NOMO-1 (cell line): ENCODE data around the gene GNG2.

ENCODE experiments used
- DNase-seq, 2 experiments: peaks; one replicate each; lab custom pipeline; 2025; ENCODE audit not compliant: unreplicated experiment in 2 of 2; lab: John Stamatoyannopoulos, UW

The GNG2 gene

DNA sequence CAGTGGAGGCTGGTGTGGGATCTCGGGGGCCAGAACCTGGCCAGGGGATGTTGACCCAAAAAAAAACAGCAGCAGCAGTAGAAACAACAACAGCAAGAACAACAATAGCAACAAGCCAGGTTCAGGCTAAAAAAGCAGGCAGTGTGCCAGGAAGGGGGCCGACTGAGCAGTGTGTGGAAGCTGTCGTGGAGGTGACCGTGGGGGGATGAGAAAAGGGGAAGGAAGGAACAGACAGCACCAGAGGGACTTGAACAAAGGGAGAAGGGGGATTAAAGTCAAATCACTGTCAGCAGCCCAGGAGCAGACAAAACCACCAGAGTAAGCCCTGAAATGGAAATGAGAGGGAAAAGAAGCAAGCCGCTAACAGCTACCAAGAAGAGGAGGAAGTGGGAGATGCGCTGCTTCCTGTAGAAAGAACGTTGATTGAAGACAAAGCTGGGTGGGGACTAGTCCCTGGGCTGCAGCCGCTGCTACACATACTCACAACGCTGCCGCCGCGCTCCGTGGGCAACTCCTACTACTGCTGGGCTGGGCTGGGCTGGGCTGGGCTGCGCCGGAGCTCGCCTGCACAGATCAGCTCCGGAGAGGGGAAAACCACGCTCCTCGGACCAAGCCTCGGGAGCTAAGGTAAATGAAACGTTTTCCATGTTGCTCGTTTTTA is at the start of gene GNG2:
Gene GNG2 (plus strand): TSS at position 449 of the 661 bp plus-strand sequence. CDS start 90,067 bp downstream, outside the sequence.
- peak; percentile 90 to 92 for DNase-seq

DNA sequence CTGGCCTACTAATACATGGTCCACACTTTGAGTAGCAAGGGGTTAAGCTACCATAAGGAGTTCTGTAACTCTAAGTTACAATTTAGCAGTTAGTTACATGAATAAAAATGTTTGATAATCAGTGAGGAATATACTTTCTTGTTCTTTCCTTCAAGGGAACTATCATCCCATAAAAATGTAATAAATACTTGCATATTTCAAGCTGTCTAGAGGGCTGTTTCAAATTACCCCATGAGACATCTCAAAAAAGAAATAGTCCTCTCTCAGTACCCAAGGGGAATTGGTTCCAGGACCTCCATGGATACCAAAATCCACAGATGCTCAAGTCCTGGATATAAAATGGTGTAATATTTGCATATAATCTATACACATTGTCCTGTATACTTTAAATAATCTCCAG is 48.7 kb upstream of the GNG2 start:
- DNase-seq, result no peak

DNA sequence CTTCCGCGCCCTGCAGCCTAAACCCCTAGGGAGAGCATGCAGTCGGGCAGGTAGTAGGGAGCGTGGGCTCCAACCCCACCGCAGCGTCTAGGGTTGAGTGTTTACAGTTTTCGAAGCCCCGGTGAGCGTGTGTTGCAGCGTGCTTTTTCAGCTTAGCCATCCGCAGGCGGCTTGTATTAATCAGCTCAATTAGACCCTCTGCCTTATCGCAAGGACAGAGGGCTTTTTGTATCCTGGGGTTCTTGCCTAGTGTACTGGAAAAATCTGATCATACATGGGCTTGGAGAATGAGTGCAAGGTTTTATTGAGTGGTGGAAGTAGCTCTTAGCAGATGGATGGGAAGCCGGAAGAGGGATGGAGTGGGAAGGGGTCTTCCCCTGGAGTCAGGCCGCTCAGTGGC is 44.4 kb upstream of the GNG2 start:
- DNase-seq, result no peak

DNA sequence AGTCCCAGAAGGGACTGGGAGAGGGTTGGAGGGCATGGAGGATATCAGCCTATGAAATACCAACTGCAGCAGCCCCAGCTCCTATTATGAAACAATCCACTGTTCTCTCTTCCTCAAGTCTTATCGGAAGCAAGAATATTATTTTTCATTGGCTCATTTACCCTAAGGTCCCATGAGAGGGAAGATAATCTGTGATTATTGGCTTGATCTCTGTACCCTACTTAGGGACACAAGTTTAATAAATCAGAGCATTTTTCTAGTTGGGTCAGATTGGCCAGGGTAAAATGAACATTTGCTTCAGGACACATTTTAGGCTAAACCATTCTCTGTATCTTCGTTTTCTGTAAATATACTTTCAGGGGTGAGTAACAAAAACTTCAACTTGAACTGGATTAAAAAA is 43.1 kb upstream of the GNG2 start:
- DNase-seq, result no peak

DNA sequence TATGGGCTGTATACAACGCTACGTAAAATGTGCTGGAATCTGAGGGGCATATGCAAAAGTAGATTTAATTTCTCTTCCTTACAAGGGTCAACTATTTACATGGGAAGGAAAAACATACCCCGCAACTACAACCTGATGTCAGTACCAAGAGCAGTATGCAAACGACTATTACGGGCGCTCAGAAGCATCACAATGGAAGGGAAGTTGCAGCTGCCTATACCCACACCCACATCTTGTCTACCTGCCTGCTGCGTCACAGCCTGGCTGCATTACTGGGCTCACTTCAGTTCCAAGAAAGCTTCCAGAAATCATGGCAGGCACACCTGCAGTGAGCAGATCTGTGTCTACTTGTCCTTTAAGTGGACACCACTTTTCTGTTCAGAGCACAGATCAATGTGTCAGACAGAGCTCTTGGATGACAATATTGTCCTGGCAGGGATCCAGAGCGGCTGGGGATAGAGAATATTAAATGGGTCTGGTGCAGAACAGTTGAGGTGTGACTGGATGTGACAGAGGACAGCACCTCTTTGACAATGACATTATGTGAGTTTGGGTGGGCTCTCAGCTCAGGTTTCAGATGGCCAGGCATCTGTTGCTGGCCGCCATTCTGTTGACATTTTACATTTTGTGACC is 41.5 kb upstream of the GNG2 start:
- no peak for DNase-seq

DNA sequence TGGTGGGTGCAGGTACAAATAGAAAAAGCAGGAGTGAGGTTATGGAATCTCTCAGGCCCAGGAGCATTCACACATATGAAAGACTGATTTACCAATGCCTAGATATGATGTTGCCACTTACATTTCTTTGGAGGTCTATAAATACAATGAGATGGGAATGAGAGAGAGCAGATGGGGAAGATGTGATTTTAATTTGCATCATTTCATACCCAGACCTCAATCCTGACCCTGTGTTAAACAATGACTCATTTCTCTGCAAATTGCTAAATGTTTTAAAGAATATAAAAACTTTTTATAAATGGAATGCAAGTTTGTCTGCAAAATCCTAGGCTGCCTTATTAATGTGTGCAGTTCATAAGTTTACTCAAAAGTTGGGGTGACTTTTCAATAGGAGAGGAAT is 38.6 kb upstream of the GNG2 start:
- no peak for DNase-seq

DNA sequence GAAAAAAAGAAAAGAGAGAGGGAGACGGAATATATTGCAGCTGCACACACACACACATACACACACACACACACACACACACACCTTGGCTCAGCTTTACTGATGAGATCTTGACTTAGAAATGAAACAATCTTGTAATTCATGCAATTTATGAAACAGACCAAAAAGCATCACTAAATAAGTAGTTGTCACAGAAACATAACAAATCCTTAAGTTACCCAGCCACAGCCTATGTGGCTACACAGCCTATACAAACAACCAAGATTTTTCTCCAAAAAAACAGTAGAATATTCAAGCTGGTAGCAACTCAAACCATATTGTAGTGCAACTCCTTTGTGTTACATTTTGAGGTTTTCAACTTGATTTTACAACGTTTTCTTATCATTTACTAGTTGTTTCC is 37.9 kb upstream of the GNG2 start:
- DNase-seq, result no peak

DNA sequence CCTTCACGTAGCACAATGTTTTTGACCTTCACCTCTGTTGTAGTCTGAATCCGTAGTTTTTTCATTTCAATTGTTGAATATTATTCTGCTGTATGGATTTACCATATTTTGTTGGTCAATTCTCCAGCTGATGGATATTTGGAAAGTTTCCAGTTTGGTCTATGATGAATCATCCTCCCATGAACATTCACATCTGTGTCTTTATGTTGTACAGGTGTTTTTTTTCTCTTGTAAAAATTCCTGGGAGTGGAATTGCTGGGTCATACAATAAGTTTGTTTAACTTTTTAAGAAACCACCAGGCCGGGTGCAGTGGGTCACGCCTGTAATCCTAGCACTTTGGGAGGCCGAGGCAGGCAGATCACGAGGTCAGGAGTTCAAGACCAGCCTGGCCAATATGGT is 36.7 kb upstream of the GNG2 start:
- DNase-seq, result no peak

DNA sequence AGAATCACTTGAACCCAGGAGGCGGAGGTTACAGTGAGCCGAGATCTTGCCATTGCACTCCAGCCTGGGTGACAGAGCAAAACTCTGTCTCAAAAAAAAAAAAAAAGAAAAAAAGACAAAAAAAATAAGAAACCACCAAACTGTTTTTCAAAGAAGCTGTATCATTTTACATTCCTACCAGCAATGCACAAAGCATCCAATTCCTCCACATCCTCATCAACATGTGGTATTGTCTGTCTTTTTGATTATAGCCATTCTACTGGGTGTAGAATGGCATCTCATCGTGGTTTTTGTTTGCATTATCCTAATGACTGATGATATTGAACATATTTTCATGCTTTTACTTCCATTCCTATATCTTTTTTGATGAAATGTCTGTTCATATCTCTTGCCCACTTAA is 36.2 kb upstream of the GNG2 start:
- no peak for DNase-seq

DNA sequence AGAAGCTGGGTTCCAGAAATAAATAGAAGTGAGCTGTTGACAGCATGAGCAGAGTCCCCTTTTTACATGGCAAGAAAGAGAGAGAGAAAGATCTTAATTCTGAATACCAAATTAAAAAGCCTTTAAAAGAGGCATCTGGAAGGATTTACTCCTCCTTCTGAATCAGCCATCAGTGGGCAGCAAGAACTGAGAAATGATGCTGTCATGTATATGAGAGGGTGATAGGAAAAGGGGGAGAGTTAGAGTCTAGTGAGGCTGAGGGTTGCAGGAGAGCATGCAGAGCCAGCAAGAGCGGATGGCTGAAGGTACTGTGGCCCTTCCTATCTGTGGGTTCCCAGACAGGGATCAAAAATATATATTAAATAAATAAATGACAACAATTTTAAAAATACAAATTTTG is 34.5 kb upstream of the GNG2 start:
- no peak for DNase-seq

DNA sequence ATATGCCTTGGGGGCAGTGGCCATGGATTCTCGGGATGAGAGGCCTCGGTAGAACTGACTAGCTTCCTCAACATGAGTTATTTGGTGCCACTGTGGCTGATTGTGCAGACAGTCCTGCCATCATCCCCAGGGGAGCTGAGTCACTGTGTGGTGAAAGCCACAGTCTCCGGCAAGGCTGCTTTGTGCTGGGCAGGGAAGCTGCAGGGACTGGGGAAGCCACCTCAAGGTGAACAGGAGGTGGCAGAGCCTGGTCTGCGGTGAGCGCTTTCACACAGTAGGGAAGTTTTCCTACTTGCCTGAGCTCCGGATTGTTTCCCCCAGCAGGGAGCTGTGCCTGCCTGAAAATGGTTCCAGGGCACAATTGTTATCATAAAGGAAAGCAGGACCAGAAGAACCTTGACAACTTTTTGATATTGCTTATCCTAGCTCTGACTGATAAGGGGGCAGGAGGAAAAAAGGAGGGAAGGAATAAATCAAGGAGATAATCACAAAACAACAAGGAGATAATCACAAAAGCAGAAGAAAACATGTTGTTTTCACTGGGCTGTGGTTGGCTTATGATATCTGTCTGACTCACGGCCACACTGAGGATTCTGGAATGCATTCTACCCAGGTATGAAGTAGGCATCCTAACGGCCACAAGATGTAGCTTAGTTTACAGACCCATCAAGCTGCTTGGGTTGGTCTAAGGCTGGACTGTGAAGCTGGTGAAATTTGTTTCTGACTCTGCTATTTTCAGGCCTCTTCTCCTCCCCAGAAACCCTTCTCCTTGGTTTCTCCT is 32.2 kb upstream of the GNG2 start:
- peak; percentile 62 to 78 for DNase-seq

DNA sequence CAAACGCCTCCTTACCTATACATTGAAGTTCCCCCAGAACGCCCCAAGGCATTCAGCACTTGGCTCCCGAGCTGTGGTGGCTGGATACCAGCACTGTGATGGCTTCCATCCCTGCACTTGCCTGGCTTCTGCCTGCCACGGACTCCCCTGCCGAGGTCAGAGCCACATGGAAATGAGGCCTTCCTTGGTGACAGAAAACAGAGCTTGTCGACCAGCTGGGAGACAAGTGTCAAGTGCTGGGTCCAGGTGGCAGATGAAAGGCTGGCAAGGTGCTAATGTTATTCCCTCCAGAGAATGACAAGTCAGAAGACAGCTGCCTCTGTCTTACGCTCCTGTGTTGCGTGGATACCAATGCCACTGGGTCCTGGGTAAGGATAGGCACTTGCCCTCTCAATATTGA is 26.2 kb upstream of the GNG2 start:
- no peak for DNase-seq

DNA sequence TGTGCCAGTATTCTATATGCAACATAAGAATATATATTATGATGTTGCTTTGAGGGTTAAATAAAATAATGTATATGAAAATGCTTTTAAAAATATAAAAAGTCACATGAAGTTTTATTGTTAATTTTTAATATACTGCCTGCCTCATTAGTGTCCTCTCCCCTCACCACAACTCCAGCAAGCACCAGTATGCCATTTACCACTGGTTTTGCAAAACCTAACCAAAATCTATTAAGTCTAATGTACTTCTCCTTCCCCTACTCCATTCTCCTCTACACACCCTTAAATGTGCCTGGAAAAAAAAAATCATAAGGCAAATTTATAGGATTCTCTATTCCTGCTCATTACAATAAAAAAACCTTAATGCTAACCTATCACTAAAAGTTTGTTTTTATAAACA is 24.0 kb upstream of the GNG2 start:
- no peak for DNase-seq

DNA sequence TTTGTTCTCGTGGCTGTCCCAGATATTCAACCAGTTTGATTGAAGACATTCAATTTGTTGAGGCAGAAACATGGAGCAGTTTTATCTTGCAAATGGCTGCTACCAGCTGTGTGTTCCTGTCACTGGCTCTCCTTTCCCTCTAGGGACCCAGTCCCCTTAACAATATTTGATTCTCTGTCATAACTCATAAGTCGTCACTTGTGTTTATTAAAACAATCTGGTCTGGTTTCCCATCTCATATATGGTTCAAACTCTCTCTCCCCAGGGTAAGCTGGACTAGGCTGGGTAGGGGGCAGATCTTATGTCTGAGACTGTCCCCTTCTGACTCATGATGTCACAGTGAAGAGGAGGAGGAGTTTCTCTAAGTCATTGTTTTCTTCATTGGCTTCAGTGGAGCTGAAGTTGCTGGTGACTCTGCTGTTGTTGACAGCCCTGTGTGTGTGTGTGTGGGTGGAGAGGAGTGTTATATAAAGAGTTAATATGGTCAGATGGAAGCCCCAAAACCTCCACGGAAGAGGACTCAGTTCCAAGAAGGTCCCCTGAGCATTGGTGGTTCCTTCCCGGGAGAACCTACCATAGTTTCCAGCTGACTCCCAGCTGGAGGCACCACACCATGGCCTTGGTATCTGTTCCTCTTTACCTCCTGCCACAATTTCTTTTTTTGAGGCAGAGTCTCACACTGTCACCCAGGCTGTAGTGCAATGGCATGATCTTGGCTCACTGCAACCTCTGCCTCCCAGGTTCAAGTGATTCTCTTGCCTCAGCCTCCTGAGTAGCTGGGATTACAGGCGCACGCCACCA is 16.1 kb upstream of the GNG2 start:
- peak; percentile 12 to 35 for DNase-seq

DNA sequence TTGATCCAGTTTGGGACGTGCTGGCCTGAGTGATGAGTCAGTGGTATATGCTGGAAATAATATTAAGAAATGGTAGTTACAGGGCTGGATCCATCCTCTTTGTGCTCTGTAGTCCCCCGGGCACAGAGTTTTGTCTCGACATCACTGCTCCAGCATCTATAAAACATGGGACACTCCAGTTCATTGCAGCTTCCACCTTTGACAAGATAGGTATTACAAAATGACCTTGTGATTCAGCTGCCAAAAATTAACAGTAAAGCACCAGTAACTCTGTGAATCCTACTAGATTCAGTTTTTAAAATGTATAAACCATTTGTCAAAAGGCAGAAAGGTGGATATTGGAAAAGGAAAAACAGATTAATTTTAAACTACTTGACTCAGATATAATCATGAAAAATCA is 14.6 kb upstream of the GNG2 start:
- peak; percentile 12 to 56 for DNase-seq

DNA sequence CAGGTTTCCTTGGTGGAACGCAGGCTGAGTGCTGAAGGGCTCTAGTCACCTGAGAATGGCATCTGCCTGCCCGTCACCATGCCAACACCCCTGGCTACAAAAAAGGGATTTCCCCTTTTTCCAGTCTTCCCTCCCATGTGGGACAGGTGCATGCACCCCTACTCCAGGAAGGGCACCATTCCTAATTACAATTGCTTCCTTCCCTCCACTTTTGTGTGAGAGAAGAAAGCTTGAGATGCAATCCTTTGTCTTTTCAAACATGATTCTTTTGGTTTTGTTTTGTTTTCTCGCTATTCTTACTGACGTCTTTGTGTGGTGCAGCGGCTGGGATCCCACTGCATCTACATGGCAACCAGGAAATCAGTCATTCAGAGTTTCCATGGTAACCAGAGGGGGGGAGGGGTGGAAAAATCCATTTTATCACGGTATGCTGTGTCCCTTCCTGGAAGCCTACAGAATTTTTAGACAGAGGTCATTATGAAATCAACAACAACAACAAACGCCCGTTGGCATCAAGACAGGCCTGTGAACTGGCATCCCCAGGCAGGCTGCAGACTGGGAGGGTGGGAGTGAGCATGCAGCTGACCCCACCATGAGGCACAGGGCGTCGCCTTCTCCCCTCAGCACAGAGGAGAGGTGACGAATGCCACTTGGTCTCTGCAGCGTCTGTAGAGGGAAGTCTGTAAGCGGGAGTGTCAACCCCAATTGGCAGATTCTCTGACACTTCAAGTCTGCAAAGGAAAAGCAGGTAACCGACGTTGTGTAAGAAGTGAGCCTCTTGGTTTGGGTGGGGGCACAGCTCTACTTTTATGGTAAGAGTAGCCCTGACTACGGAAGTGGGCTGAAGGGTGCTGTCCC is 13.6 kb upstream of the GNG2 start:
- DNase-seq, result peak; percentile 98 to 99

DNA sequence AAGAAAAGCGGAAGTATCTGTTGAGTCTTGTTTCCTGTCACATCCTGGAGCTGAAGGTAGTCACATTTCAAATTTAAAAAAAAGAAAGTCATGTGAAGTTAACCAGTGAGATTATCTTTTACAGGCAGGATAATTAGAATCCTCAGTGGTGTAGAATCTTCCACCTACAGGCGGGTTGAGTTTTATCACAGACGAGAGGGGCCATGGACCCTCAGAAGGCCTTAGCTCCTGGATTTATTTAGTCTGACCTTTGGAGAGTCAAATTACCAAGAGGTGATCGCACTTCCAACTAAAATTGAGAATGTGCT is 13.0 kb upstream of the GNG2 start:
- DNase-seq, result no peak

DNA sequence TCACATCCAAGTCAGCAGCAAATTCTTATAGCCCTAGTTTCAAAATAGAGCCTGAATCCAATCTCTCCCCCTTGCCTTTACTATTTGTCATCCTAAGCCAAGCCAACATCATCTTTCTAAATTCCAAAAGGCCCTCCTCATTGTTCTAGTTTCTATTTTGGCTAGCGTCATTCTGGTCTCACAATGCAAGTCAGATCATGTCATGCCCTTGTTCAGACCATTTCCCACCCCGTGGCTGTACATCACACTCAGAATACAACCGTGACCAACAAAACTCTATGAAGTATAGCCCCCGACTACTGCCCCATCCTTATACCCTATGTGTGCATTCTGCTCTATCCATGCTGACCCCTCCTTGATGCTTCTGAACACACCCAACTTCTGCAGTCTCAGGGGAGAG is 12.3 kb upstream of the GNG2 start:
- no peak for DNase-seq

DNA sequence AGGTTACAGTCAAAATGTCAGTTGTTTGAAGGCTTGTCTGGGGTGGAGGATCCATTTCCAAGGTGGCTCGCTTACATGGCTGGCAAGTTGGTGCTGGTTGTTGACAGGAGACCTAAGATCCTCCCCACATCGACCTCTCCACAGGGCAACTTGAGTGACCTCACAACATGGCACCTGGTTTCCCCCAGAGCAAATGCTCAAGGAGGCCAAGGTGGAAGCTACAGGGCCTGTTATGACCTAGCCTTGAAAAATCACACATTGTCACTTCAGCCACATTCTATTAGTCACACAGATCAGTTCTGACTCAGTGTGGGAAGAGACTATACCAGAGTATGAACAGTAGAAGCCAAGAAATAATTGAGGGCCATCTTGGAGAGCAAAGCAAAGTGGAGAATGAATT is 11.3 kb upstream of the GNG2 start:
- no peak for DNase-seq

DNA sequence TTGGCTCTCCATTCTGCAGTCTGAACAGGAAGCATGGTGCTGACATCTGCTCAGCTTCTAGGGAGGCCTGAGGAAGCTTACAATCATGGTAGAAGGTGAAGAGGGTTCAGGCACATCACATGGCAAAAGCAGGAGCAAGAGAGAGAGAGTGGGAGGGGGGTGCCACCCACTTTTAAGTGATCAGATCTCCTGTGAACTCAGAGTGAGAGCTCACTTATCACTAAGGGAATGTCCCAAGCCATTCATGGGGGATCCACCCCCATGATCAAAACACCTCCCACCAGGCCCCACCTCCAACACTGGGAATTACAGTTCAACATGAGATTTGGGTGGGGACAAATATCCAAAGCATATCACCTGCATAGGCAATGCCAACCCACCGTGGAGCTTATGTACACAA is 9.8 kb upstream of the GNG2 start:
- DNase-seq, result no peak

DNA sequence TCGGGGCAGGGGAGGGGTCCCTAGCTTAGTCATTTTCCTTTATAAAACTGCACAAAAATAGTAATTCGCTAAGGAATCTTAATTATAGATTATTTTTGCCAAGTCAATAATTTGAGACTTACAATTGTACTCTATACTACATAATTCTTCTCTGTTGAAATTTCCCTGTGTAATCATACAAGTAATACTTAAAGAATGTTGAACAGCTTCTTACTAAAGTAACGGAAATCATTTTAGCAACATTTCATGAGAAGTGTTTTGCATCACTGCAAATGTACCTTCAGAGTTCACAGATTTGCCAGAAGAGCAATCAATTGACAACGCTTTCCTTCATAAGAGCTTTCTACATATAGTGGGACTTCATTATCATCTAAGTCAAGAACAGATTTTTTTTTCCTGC is 7.9 kb upstream of the GNG2 start:
- DNase-seq, result no peak
